ENCODE measurements around the gene RAPGEF3. TPM values are rescaled to one million over a fixed set of nuclear protein-coding genes. Genes with fewer than 3 reads are reported as not detected.

RAPGEF3 gene
- total RNA-seq, 1 donor from 2014 or later = 4.9 TPM

GRCh38 chr12:47769234-47770085 lies 10.8 kb upstream of the RAPGEF3 start:
- Mint-ChIP-seq H3K36me3 (no peaks in the 10 kb centered on the region), H3K9me3 (no peaks in the 10 kb centered on the region)
- TF ChIP-seq, protein P1, sequence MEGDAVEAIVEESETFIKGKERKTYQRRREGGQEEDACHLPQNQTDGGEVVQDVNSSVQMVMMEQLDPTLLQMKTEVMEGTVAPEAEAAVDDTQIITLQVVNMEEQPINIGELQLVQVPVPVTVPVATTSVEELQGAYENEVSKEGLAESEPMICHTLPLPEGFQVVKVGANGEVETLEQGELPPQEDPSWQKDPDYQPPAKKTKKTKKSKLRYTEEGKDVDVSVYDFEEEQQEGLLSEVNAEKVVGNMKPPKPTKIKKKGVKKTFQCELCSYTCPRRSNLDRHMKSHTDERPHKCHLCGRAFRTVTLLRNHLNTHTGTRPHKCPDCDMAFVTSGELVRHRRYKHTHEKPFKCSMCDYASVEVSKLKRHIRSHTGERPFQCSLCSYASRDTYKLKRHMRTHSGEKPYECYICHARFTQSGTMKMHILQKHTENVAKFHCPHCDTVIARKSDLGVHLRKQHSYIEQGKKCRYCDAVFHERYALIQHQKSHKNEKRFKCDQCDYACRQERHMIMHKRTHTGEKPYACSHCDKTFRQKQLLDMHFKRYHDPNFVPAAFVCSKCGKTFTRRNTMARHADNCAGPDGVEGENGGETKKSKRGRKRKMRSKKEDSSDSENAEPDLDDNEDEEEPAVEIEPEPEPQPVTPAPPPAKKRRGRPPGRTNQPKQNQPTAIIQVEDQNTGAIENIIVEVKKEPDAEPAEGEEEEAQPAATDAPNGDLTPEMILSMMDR (conservative IDR thresholded peaks at IDR 0.05) = no peak

DNA sequence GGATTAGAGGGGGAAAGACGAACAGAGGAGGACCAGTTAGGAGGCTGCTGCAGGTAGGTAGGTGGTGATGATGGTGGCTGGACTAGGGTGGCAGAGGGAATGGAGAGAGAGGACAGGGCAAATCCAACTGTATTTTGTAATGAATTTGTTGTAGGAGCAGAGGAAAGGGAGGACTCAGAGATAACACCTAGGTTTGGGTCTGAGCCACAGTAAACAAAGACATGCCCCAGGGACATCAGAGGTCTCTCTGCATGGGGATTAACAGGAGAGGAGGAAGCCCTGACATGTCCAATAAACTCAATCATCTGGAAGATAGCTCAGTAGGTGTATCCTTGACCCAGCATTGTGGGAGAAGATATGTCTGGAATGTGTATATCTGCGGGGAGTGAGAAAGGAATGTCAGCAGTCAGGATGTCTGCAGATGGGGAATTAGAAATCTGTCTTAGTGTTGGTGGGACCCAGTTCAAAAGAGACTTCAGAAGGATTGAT lies 9.7 kb upstream of the RAPGEF3 start:
- no peak for DNase-seq (ENCODE audit: extremely low spot score, unreplicated experiment)
- Mint-ChIP-seq H3K36me3 (no peaks in the 10 kb centered on the region), H3K4me1 (ENCODE audit: unreplicated experiment) (peaks cover 10% of the 10 kb centered on the region), H3K27ac (no peak overlapping the region), H3K9me3 (no peaks in the 10 kb centered on the region), H3K4me3 (no peak overlapping the region), H3K27me3 (peaks cover 9% of the 10 kb centered on the region)
- TF ChIP-seq, protein P1 (conservative IDR thresholded peaks at IDR 0.05) = no peak

More at GRCh38 chr12:47769234-47770085, 10.8 kb upstream of the RAPGEF3 start:
- H3K27ac Mint-ChIP-seq = no peak overlapping the region
- H3K4me3 Mint-ChIP-seq = no peak overlapping the region
- H3K4me1 Mint-ChIP-seq (ENCODE audit: unreplicated experiment) = peaks cover 11% of the 10 kb centered on the region
- H3K27me3 Mint-ChIP-seq = peaks cover 13% of the 10 kb centered on the region
- DNase-seq (ENCODE audit: extremely low spot score, unreplicated experiment) = no peak

DNA sequence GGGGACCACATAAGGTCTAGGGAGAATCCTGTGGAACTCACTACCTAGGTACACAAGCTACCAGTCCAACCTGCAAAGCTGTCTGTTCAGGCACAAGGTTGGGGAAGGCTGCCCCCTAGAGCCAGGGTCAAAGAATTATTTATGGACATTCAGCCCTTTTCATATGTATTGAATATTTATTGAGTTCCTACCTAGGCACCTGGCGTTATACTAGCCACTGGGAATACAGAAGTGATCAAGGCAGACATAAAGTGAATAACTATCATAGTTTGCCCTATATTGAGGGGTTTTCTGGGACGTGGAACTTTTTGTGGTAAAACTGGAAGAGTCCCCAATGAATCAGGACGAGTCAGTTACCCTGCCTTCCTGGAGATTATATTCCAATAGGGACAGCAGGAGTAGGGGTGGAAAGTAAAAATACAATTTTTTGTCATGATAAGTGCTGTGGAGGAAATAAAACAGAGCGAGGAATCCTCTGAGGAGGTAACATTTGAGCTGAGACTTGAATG lies 8.6 kb upstream of the RAPGEF3 start:
- H3K27ac Mint-ChIP-seq = no peak overlapping the region
- no peak for DNase-seq (ENCODE audit: extremely low spot score, unreplicated experiment)

GRCh38 chr12:47766502-47767215 lies 8.0 kb upstream of the RAPGEF3 start:
- Mint-ChIP-seq H3K4me3 (no peak overlapping the region), H3K27ac (no peak overlapping the region), H3K4me1 (ENCODE audit: unreplicated experiment) (peaks cover 11% of the 10 kb centered on the region), H3K27me3 (peaks cover 3% of the 10 kb centered on the region), H3K9me3 (no peaks in the 10 kb centered on the region), H3K36me3 (no peaks in the 10 kb centered on the region)
- DNase-seq (ENCODE audit: extremely low spot score, unreplicated experiment) = no peak
- TF ChIP-seq, protein P1 (conservative IDR thresholded peaks at IDR 0.05) = no peak

More for the DNA sequence above, 8.6 kb upstream of the RAPGEF3 start:
- Mint-ChIP-seq H3K27me3 (peaks cover 5% of the 10 kb centered on the region), H3K9me3 (no peaks in the 10 kb centered on the region), H3K4me1 (ENCODE audit: unreplicated experiment) (peaks cover 12% of the 10 kb centered on the region), H3K36me3 (no peaks in the 10 kb centered on the region), H3K4me3 (peak overlapping the region; percentile 34)
- TF ChIP-seq, protein P1 (conservative IDR thresholded peaks at IDR 0.05) = peak; percentile 64

DNA sequence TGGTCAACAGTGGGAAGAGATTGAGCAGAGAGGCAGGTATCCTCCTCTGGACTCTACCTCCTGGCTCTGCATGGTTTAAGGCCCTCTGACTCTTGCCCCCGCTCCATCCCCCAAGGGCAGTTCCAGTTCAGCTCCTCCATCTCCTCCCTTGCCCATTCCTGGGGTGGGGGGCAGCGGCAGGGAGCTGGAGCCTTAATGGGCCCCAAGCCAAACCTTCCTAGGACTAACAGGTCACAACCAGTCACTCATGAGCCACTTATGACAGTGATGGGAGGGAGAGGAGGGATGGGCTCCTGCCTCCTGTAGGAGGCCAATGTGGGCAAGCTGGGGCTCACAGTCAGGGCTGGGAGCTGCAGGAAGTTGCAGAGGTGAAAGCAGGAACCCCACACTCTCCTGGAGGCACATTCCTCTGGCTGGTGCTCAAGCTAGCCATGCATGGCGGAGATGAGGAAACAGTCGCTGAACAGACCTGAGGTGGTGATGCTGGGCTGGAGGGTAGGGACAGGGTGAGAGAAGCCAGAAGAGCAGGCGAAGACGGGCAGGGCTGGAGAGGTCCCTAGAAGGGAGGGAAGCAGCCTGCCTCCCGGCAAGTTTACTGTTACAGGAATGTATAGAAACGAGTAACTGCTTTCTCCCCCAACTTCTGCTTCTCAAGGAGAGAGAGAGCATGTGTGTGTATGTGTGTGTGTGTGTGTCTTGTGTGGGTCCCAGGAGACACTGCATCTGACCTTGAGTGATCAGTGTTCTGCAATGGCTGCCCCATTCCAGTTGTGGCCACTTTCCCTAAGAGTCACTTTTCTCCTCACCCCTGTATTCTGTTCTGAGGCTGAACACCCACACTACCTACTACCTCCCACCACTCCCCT lies 5.0 kb upstream of the RAPGEF3 start:
- Mint-ChIP-seq H3K4me1 (ENCODE audit: unreplicated experiment) (peaks cover 11% of the 10 kb centered on the region), H3K4me3 (no peak overlapping the region), H3K27ac (no peak overlapping the region), H3K36me3 (no peaks in the 10 kb centered on the region), H3K27me3 (peaks cover 3% of the 10 kb centered on the region), H3K9me3 (no peaks in the 10 kb centered on the region)
- DNase-seq (ENCODE audit: extremely low spot score, unreplicated experiment) = no peak
- TF ChIP-seq, protein P1 (conservative IDR thresholded peaks at IDR 0.05) = no peak

All from type B pancreatic cell (in vitro differentiated cells).